CD4-positive, alpha-beta memory T cell (primary cell): Measurements from ENCODE around the gene CACNA1I. TPM values are rescaled to one million over a fixed set of nuclear protein-coding genes. Genes with fewer than 3 reads are reported as not detected.

ENCODE experiments used
- CTCF ChIA-PET: fragments of 350-600 bp; sonication (Branson Sonifier 250); formaldehyde crosslinking; loops from one replicate; lab custom pipeline; 2021; ENCODE audit warnings: inconsistent platforms; ENCODE audit not compliant: partially characterized antibody; lab: Charles Lee
- POLR2A ChIA-PET: fragments of 350-600 bp; sonication (Branson Sonifier 250); formaldehyde crosslinking; loops from one replicate; lab custom pipeline; 2021; ENCODE audit not compliant: partially characterized antibody; lab: Charles Lee
- DNase-seq, 5 donors: peaks; one replicate each; pipeline versions ENCODE4 v3.0.0 to v3.0.0-alpha.2; 2020 to 2022; ENCODE audit warnings: mixed read lengths in 1 of 5
- H3K27ac ChIP-seq: one replicate; pipeline ENCODE4 v1.7.0; 2013; ENCODE audit warnings: low read depth, low read length
- H3K27me3 ChIP-seq: 2 replicates; pipeline ENCODE4 v1.7.0; 2013; ENCODE audit warnings: mild to moderate bottlenecking, low read length, moderate library complexity; ENCODE audit not compliant: insufficient read depth
- H3K36me3 ChIP-seq: 2 replicates; pipeline ENCODE4 v1.7.0; 2013; ENCODE audit warnings: mild to moderate bottlenecking, low read length, moderate library complexity; ENCODE audit not compliant: insufficient read depth
- H3K4me1 ChIP-seq: 2 replicates; pipeline ENCODE4 v1.7.0; 2013; ENCODE audit warnings: mild to moderate bottlenecking, low read length, moderate library complexity; ENCODE audit not compliant: insufficient read depth
- H3K4me3 ChIP-seq, 2 donors: one replicate each; pipeline ENCODE4 v1.7.0; 2013; ENCODE audit warnings: low read length in 2 of 2, mild to moderate bottlenecking in 1 of 2
- H3K9me3 ChIP-seq, 2 donors: one replicate each; pipeline ENCODE4 v1.7.0; 2013; ENCODE audit warnings: low read length in 2 of 2, control low read depth in 1 of 2; ENCODE audit not compliant: control insufficient read depth in 1 of 2
- H3K27ac Mint-ChIP-seq, 7 donors: one replicate each; pipeline ENCODE4 v1.8.0; 2020 to 2021; ENCODE audit warnings: mixed read lengths in 7 of 7, mild to moderate bottlenecking in 6 of 7, inconsistent platforms in 3 of 7, moderate library complexity in 3 of 7
- H3K27me3 Mint-ChIP-seq, 2 donors: one replicate each; pipeline ENCODE4 v1.8.0; 2020 to 2021; ENCODE audit warnings: mixed read lengths in 2 of 2
- H3K36me3 Mint-ChIP-seq, 2 donors: one replicate each; pipeline ENCODE4 v1.8.0; 2020 to 2021; ENCODE audit warnings: mixed read lengths in 2 of 2, inconsistent platforms in 1 of 2, mild to moderate bottlenecking in 1 of 2
- H3K4me1 Mint-ChIP-seq, 4 donors: one replicate each; pipeline ENCODE4 v1.8.0; 2020 to 2021; ENCODE audit warnings: mixed read lengths in 4 of 4, mild to moderate bottlenecking in 1 of 4
- H3K4me3 Mint-ChIP-seq, 8 donors: one replicate each; pipeline ENCODE4 v1.8.0; 2020 to 2021; ENCODE audit warnings: mixed read lengths in 8 of 8, mild to moderate bottlenecking in 7 of 8, moderate library complexity in 6 of 8, inconsistent platforms in 3 of 8
- H3K9me3 Mint-ChIP-seq, 8 donors: one replicate each; pipeline ENCODE4 v1.8.0; 2020 to 2021; ENCODE audit warnings: mixed read lengths in 8 of 8, mild to moderate bottlenecking in 5 of 8, inconsistent platforms in 3 of 8, moderate library complexity in 1 of 8
- intact Hi-C: fragments of 100-400 bp; cut with micrococcal nuclease; formaldehyde crosslinking; loops from one replicate; pipeline ENCODE4 v1.15.1; 2023
- polyA plus RNA-seq, 2 donors: library from polyadenylated mRNA; unstranded; fragments of 300-500 nt; fragmentation: Illumina TruSeq; gene quantifications; one replicate each; pipeline ENCODE4 v1.2.3, GENCODE V29; 2021
- total RNA-seq, 2 experiments: library from RNA; stranded (reverse); gene quantifications; one replicate each; pipeline ENCODE4 v1.2.3, GENCODE V29; 2021

The CACNA1I gene
- total and polyA plus RNA-seq, 4 experiments from 2014 or later, result 0.30 to 58.0 (median 29.7) TPM

DNA sequence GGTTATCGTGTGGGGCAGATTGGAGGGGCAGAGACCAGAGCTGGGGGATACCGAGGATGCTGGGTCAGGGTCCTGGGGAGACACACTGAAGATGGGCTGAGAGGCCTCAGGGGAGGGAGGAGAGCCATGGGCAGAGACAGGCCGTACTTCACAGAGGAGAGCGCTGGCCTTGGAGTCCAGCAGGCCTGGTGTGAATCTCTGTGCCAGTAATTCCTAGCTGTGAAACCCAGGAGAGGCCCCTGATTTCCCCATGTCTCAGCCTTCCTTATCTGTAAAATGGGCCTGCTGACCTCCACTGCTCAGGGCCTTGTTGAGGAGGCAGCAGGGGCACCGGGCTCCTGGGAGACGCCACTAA is 23.4 kb downstream of the CACNA1I start:
- no peaks in the 10 kb centered on the region for H3K9me3 Mint-ChIP-seq
- no peak for DNase-seq
- H3K36me3 ChIP-seq, result no peaks in the 10 kb centered on the region
- H3K27me3 ChIP-seq, result no peaks in the 10 kb centered on the region
- no peaks in the 10 kb centered on the region for H3K36me3 Mint-ChIP-seq
- CTCF ChIA-PET, result no interaction called here
- POLR2A ChIA-PET, result interaction anchor here (1.6 kb wide), 1 partner anchor 626 kb away, joined by 4 read pairs; no protein-coding TSS in a partner anchor
- H3K4me1 Mint-ChIP-seq, result peaks cover 6 to 12% (median 9%) of the 10 kb centered on the region in 4 donors
- H3K4me3 Mint-ChIP-seq, result no peak overlapping the region
- peaks cover 2 to 3% of the 10 kb centered on the region in 2 donors for H3K27me3 Mint-ChIP-seq
- no peak overlapping the region for H3K27ac ChIP-seq
- no peak overlapping the region for H3K27ac Mint-ChIP-seq
- no peak overlapping the region for H3K4me3 ChIP-seq
- no peaks in the 10 kb centered on the region for H3K9me3 ChIP-seq
- peaks cover 9% of the 10 kb centered on the region for H3K4me1 ChIP-seq
- intact Hi-C loops, result no loop called here

DNA sequence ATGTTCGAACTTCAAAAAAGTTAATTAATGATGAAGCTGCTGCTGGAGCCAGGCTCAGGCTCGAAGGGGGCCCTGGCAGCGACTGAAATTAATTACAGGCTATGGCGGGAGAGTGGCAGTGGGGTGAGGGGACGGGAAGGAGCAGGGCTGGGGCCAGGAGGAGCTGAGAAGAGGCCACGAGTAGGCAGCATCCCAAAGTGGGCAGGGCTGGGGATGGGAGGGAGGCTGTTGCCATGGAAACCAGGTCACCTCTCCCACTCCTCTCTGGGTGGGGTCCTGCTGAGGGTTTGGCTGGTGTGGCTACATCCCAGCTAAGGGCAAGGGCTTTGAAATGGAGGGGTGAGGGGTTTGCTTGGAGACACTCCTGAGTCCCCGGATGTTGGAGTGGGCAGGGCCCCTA is 23.9 kb downstream of the CACNA1I start:
- H3K27me3 ChIP-seq, result no peaks in the 10 kb centered on the region
- Mint-ChIP-seq H3K36me3 (no peaks in the 10 kb centered on the region), H3K9me3 (no peaks in the 10 kb centered on the region), H3K4me3 (no peak overlapping the region), H3K27me3 (peaks cover 2 to 3% of the 10 kb centered on the region in 2 donors), H3K27ac (no peak overlapping the region), H3K4me1 (peaks cover 6 to 12% (median 9%) of the 10 kb centered on the region in 4 donors)
- H3K9me3 ChIP-seq, result no peaks in the 10 kb centered on the region
- H3K4me3 ChIP-seq, result no peak overlapping the region
- intact Hi-C loops, result no loop called here
- H3K27ac ChIP-seq, result no peak overlapping the region
- no peak for DNase-seq
- ChIA-PET CTCF (no interaction called here), POLR2A (no interaction called here)
- H3K4me1 ChIP-seq, result peaks cover 9% of the 10 kb centered on the region
- H3K36me3 ChIP-seq, result no peaks in the 10 kb centered on the region

DNA sequence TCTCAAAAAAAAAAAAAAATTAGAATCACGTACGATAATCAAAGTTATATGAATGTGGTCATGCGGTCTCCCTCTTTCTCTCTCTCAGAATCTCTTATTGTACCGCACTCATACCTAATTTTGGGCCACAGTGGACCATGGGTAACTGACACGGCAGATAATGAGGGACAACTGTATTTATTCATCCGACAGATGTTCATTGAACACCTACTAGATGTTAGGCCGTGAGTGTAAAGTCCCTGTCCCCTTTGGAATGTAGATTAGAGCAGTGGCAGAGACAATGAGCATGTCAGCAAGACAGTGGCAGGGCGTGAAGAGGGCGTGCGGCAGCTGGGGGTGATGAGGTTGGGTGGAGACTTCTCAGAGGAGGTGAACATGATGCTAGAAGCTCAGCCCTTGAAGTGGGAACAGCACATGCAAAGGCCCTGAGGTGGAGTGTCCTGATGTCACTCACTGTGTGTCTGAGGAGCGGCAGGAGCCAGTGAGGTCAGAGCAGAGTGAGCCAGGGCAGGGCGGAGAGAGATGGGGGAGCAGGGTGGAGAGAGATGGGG is 25.1 kb downstream of the CACNA1I start:
- Histone ChIP-seq H3K4me1 (peaks cover 10% of the 10 kb centered on the region), H3K27me3 (no peaks in the 10 kb centered on the region), H3K9me3 (no peaks in the 10 kb centered on the region), H3K27ac (no peak overlapping the region), H3K36me3 (no peaks in the 10 kb centered on the region), H3K4me3 (no peak overlapping the region)
- no peak for DNase-seq
- H3K4me1 Mint-ChIP-seq, result peaks cover 6 to 18% (median 11%) of the 10 kb centered on the region in 4 donors
- intact Hi-C loops, result no loop called here
- H3K36me3 Mint-ChIP-seq, result no peaks in the 10 kb centered on the region
- H3K27me3 Mint-ChIP-seq, result peaks cover 2 to 3% of the 10 kb centered on the region in 2 donors
- POLR2A ChIA-PET, result no interaction called here
- CTCF ChIA-PET, result no interaction called here
- H3K27ac Mint-ChIP-seq, result no peak overlapping the region
- H3K9me3 Mint-ChIP-seq, result no peaks in the 10 kb centered on the region
- H3K4me3 Mint-ChIP-seq, result peak overlapping the region in 1 of 8 donors; percentile 0

DNA sequence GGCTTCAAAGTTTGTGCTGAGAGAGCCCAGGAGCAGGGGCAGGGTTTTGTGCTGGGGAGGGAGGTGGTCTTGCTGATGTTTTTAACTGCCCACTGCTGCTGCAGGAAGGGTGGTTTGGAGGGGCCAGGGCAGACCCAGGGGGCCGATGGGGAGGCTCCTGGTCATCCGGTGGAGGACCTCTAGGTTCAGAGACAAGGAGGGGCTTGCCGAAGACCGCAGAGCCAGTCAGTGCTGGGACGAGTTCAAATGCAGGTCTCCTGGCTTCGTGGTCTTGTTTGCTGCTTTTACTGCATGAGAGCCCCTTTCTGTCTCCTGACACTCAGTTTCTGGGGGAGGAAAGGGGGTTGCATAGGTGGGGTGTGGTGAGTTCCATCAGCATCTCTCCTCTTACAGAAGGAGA is 26.0 kb downstream of the CACNA1I start:
- Mint-ChIP-seq H3K4me3 (no peak overlapping the region), H3K4me1 (peaks cover 12 to 27% (median 20%) of the 10 kb centered on the region in 4 donors), H3K36me3 (no peaks in the 10 kb centered on the region), H3K9me3 (no peaks in the 10 kb centered on the region), H3K27ac (peak overlapping the region in 1 of 7 donors; percentile 65), H3K27me3 (peaks cover 2 to 3% of the 10 kb centered on the region in 2 donors)
- Histone ChIP-seq H3K4me3 (no peak overlapping the region), H3K27ac (no peak overlapping the region), H3K27me3 (no peaks in the 10 kb centered on the region), H3K36me3 (no peaks in the 10 kb centered on the region), H3K4me1 (peaks cover 19% of the 10 kb centered on the region), H3K9me3 (no peaks in the 10 kb centered on the region)
- no peak for DNase-seq
- CTCF ChIA-PET, result no interaction called here
- POLR2A ChIA-PET, result no interaction called here
- intact Hi-C loops, result no loop called here

GRCh38 chr22:39597236-39597869 is 26.8 kb downstream of the CACNA1I start:
- no peak for DNase-seq
- no peaks in the 10 kb centered on the region for H3K9me3 ChIP-seq
- no peaks in the 10 kb centered on the region for H3K27me3 ChIP-seq
- intact Hi-C loops, result no loop called here
- H3K4me1 ChIP-seq, result peaks cover 24% of the 10 kb centered on the region
- no peak overlapping the region for H3K27ac ChIP-seq
- Mint-ChIP-seq H3K9me3 (peaks cover 0 to 3% (median 0%) of the 10 kb centered on the region in 8 donors), H3K36me3 (no peaks in the 10 kb centered on the region), H3K27ac (no peak overlapping the region), H3K4me3 (peak overlapping the region in 1 of 8 donors; percentile 21), H3K27me3 (peaks cover 2 to 3% of the 10 kb centered on the region in 2 donors), H3K4me1 (peaks cover 17 to 34% (median 24%) of the 10 kb centered on the region in 4 donors)
- POLR2A ChIA-PET, result interaction anchor here (0.6 kb wide), 1 partner anchor 11 kb away, joined by 3 read pairs; no protein-coding TSS in a partner anchor
- CTCF ChIA-PET, result no interaction called here
- H3K36me3 ChIP-seq, result no peaks in the 10 kb centered on the region
- no peak overlapping the region for H3K4me3 ChIP-seq

DNA sequence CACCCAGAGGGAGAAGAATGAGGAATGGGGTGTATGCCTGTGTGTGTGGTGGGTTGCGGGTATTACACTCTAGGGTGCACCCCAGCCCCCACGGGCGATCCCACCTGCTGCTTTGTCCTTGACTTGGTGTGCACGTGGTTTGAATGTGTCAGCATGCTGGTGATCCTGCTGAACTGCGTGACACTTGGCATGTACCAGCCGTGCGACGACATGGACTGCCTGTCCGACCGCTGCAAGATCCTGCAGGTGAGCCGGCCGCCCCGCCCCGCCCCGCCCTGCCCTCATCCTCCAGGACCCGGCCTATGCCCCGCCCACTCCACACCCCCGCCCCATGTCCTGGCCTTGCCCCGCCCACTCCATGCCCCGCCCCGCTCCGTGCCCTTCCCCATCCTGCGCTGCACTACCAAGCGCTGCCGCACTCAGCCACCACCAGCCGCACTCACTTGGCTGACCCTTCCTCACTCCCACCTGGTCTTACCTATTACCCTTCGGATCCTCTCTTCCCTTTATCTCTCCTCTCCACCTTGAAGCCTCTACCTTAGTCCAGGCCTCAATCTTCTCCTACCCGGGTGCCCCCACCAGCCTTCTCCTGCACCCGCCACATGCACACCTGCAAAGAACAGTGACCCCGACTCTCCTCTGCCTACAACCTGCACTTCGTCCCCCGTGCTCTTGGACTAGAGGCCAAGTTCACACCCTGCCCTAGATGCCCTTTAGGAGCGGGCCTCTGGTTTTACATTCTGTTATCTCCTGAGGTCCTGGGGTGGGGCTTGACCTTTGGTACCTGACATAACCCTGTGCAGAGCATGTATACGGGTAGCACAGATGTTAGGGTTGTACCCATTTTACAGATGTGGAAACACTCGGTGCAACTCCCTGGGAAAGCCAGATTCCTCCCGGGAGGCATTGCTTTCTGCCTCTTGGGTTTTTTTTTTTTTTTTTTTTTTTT is 27.7 kb downstream of the CACNA1I start:
- intact Hi-C loops, result no loop called here
- no peaks in the 10 kb centered on the region for H3K36me3 Mint-ChIP-seq

More for the DNA sequence above, 27.7 kb downstream of the CACNA1I start:
- CTCF ChIA-PET, result interaction anchor here (0.6 kb wide), 1 partner anchor 64 kb away, joined by 3 read pairs; no protein-coding TSS in a partner anchor
- Histone ChIP-seq H3K4me3 (no peak overlapping the region), H3K36me3 (no peaks in the 10 kb centered on the region), H3K9me3 (no peaks in the 10 kb centered on the region), H3K4me1 (peaks cover 33% of the 10 kb centered on the region), H3K27ac (no peak overlapping the region), H3K27me3 (no peaks in the 10 kb centered on the region)
- DNase-seq, result peak; percentile 56 to 70 (median 62)
- Mint-ChIP-seq H3K9me3 (peaks cover 0 to 3% (median under 1%) of the 10 kb centered on the region in 8 donors), H3K27ac (no peak overlapping the region), H3K4me1 (peaks cover 23 to 44% (median 32%) of the 10 kb centered on the region in 4 donors), H3K4me3 (peak overlapping the region in 6 of 8 donors; percentile 32 to 71 (median 59)), H3K27me3 (peaks cover 2 to 3% of the 10 kb centered on the region in 2 donors)
- POLR2A ChIA-PET, result interaction anchor here (0.6 kb wide), 1 partner anchor 10 kb away, joined by 3 read pairs; no protein-coding TSS in a partner anchor
